Pancreas (tissue), 10 donors: Measurements from ENCODE around the gene WASHC1. TPM values are rescaled to one million over a fixed set of nuclear protein-coding genes. Genes with fewer than 3 reads are reported as not detected.
"Not testable (repeated sequence)": the region's sequence is repeated elsewhere in the genome, so short reads cannot be mapped to it uniquely, and the experiment has no call there.

Experiments
- ATAC-seq, 4 donors: fragments of 200-7000 bp; cut with Tn5 transposase; one replicate each; pipeline versions ENCODE4 v1.8.0 to v1.9.1; 2020; ENCODE audit warnings: mild to moderate bottlenecking in 4 of 4, moderate library complexity in 4 of 4
- DNase-seq, 6 donors: peaks; one replicate each; pipeline ENCODE4 v3.0.0-alpha.2; 2020
- FAIRE-seq: peaks from 2 replicates; lab custom pipeline; 2012; peaks lifted over from hg19 to GRCh38; lab: Jason Lieb, UNC
- H3K27ac ChIP-seq, 4 donors: fragments of 200-600 bp; sonication (generic); 1 replicate in 3 of 4; 2 replicates in 1 of 4; pipeline versions ENCODE4 v1.5.0 to v1.8.0; 2020
- H3K27me3 ChIP-seq, 4 donors: fragments of 200-600 bp; one replicate each; pipeline ENCODE4 v1.8.0; 2021
- H3K36me3 ChIP-seq, 3 donors: fragments of 200-600 bp; sonication (generic) in 1 of 3; one replicate each; pipeline versions ENCODE4 v1.5.0 to v1.8.0; 2020 to 2021
- H3K4me1 ChIP-seq, 3 donors: fragments of 200-600 bp; one replicate each; pipeline ENCODE4 v1.8.0; 2021
- H3K4me3 ChIP-seq, 4 donors: fragments of 200-600 bp; sonication (generic) in 2 of 4; one replicate each; pipeline versions ENCODE4 v1.5.0 to v1.8.0; 2020 to 2021
- H3K9me3 ChIP-seq, 4 donors: fragments of 200-600 bp; one replicate each; pipeline ENCODE4 v1.8.0; 2021
- WGBS, 2 donors: extraction: QIAGEN DNeasy Blood & Tissue Kit; methylation state at CpG; one replicate each; pipeline ENCODE4 v1.1.7; 2013; 5-methylcytosine and 5-hydroxymethylcytosine counted together
- intact Hi-C, 3 donors: fragments of 100-400 bp; cut with DNase I; formaldehyde crosslinking; loops; one replicate each; pipeline versions ENCODE4 v1.11.1 to v1.14.2; 2022
- polyA plus RNA-seq, 2 donors: library from polyadenylated mRNA; stranded (reverse); fragments of 200-250 nt; gene quantifications; one replicate each; pipeline ENCODE4 v1.2.3, GENCODE V29; 2013
- total RNA-seq, 6 donors: library from RNA; stranded (reverse); fragmentation: NEBNext Ultra II Directional in 4 of 6; extraction: Animal tissue kit (Norgen Biotek cat#: 25700) in 4 of 6; gene quantifications; one replicate each; pipeline versions ENCODE4 v1.2.1 to v1.2.4, GENCODE V29; 2021 to 2023
- TF ChIP-seq, protein P1 (sequence below), 4 donors: fragments of 200-600 bp; sonication (generic) in 3 of 4; IDR thresholded peaks; one replicate each; pipeline versions ENCODE4 v1.5.0 to v1.8.0; 2021; ENCODE audit warnings: antibody characterized with exemption in 4 of 4
- donor health status: healthy with polysubstance abuse.
- donor health status: DM: no; HTN: no; CAD: no; lungs with moderate emphysema.
- donor health status: DM: no; HTN: no; CAD: no.
- donor health status: control.
- donor health status: control.
- donor health status: Bipolar disorder and iron deficiency.
- donor health status: DM: yes; HTN: yes; CAD: no.
- donor health status: DM: no; HTN: no; CAD: no.
- donor health status: DM: no; HTN: no; CAD: no.
- donor health status: DM: yes; HTN: yes; CAD: no.

The WASHC1 gene
- total and polyA plus RNA-seq, 8 donors: 5.0 to 88.2 (median 10.6) TPM

DNA sequence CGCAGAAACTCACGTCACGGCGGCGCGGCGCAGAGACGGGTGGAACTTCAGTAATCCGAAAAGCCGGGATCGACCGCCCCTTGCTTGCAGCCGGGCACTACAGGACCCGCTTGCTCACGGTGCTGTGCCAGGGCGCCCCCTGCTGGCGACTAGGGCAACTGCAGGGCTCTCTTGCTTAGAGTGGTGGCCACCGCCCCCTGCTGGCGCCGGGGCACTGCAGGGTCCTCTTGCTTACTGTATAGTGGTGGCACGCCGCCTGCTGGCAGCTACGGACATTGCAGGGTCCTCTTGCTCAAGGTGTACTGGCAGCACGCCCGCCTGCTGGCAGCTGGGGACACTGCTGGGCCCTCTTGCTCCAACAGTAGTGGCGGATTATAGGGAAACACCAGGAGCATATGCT, 18.1 kb downstream of the WASHC1 start:
- H3K27ac ChIP-seq, H3K36me3 ChIP-seq, H3K27me3 ChIP-seq, intact Hi-C loops, H3K4me3 ChIP-seq, H3K4me1 ChIP-seq, ATAC-seq, FAIRE-seq, H3K9me3 ChIP-seq: not testable (repeated sequence)
- DNase-seq: peak in 4 of 6 donors; percentile 49 to 91 (median 78)
- 32 to 61% methylated on average over 8 to 18 of the region's 26 CpGs for whole genome bisulfite sequencing, 2 donors
- TF ChIP-seq, protein P1, sequence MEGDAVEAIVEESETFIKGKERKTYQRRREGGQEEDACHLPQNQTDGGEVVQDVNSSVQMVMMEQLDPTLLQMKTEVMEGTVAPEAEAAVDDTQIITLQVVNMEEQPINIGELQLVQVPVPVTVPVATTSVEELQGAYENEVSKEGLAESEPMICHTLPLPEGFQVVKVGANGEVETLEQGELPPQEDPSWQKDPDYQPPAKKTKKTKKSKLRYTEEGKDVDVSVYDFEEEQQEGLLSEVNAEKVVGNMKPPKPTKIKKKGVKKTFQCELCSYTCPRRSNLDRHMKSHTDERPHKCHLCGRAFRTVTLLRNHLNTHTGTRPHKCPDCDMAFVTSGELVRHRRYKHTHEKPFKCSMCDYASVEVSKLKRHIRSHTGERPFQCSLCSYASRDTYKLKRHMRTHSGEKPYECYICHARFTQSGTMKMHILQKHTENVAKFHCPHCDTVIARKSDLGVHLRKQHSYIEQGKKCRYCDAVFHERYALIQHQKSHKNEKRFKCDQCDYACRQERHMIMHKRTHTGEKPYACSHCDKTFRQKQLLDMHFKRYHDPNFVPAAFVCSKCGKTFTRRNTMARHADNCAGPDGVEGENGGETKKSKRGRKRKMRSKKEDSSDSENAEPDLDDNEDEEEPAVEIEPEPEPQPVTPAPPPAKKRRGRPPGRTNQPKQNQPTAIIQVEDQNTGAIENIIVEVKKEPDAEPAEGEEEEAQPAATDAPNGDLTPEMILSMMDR (IDR thresholded peaks at IDR 0.05): peak in 2 of 4 donors; percentile 27 to 41

DNA sequence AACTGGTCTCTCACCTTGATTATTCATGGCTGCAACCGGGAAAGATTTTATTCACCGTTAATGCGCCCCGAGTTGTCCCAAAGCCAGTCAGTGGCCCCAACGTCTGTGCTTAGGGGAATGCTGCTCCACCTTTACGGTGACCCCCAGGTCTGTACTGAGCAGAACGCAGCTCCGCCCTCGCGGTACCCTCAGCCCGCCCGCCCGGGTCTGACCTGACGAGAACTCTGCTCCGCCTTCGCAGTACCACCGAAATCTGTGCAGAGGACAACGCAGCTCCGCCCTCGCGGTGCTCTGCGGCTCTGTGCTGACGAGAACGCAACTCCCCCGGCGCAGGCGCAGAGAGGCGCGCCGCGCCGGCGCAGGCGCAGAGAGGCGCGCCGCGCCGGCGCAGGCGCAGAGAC, 18.6 kb downstream of the WASHC1 start:
- H3K36me3 ChIP-seq, H3K27me3 ChIP-seq, FAIRE-seq, H3K4me3 ChIP-seq, H3K9me3 ChIP-seq, H3K4me1 ChIP-seq, H3K27ac ChIP-seq, intact Hi-C loops: not testable (repeated sequence)
- peak in 2 of 4 donors; percentile 67 to 70 for ATAC-seq
- WGBS, 2 donors: 78% methylated on average over 37 to 41 of the region's 41 CpGs
- DNase-seq: peak in 4 of 6 donors; percentile 45 to 85 (median 67)

DNA sequence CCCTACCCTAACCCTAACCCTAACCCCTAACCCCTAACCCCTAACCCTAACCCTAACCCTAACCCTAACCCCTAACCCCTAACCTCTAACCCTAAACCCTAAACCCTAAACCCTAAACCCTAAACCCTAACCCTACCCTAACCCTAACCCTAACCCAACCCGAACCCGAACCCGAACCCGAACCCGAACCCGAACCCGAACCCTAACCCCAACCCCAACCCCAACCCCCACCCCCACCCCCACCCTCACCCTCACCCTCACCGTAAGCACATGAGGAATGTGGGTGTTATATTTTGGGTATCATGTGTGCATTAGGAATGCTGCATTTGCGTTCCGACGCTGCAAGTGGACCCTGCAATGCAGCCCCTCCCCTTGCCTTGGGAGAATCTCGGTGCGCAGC, 19.0 kb downstream of the WASHC1 start:
- H3K9me3 ChIP-seq, H3K4me1 ChIP-seq, H3K36me3 ChIP-seq, H3K27me3 ChIP-seq, FAIRE-seq, H3K27ac ChIP-seq, intact Hi-C loops, H3K4me3 ChIP-seq: not testable (repeated sequence)
- ATAC-seq (peak in 2 of 4 donors; percentile 57 to 69), DNase-seq (peak in 3 of 6 donors; percentile 10 to 51 (median 43))
- WGBS, 2 donors: 43 to 49% methylated on average over 1 to 10 of the region's 13 CpGs

Other genes with a start within 250 kb of the WASHC1 start
- under 1 TPM in 5 of 6 donors, not detected in 1; 0.12 to 0.35 (median 0.24) TPM for gene FOXD4, start 89.0 kb upstream of the WASHC1 start, total RNA-seq
- gene FOXD4, start 89.0 kb upstream of the WASHC1 start, polyA plus RNA-seq: under 1 TPM; 0.38 to 0.68 TPM
- 10 to 100 TPM; 14.1 to 31.1 (median 19.1) TPM for gene ZNG1A, start 149.6 kb upstream of the WASHC1 start, total RNA-seq
- 10 to 100 TPM; 25.0 to 25.1 TPM for gene ZNG1A, start 149.6 kb upstream of the WASHC1 start, polyA plus RNA-seq
- gene DOCK8, start 185.4 kb upstream of the WASHC1 start, total RNA-seq: 10 to 100 TPM in 3 of 6 donors, 1 to 10 TPM in 3; 4.3 to 22.7 (median 8.8) TPM
- 1 to 10 TPM; 1.7 to 2.9 TPM for gene DOCK8, start 185.4 kb upstream of the WASHC1 start, polyA plus RNA-seq